GM12878 (cell line): ENCODE results near the gene ASIC1. TPM values are rescaled to one million over a fixed set of nuclear protein-coding genes. Genes with fewer than 3 reads are reported as not detected.

ENCODE experiments used
- ATF2 ChIP-seq: IDR thresholded peaks from 2 replicates; pipeline ENCODE4 v1.6.1; 2012; ENCODE audit warnings: low read length, inconsistent platforms
- BMI1 ChIP-seq: fragments of 450-650 bp; IDR thresholded peaks from 2 replicates; pipeline ENCODE4 v1.6.1; 2016; ENCODE audit warnings: mild to moderate bottlenecking, moderate library complexity, borderline replicate concordance
- CREB1 ChIP-seq: IDR thresholded peaks from 2 replicates; pipeline ENCODE4 v1.6.1; 2012; ENCODE audit warnings: low read depth, mild to moderate bottlenecking, inconsistent platforms
- CTCF ChIP-seq, 3 experiments: IDR thresholded peaks in 2 of 3; conservative IDR thresholded peaks in 1 of 3; 2 replicates each; pipeline ENCODE4 v1.5.1; 2011; ENCODE audit warnings: low read depth in 3 of 3, low read length in 3 of 3, mild to moderate bottlenecking in 3 of 3, control low read depth in 2 of 3, moderate library complexity in 2 of 3, inconsistent platforms in 1 of 3, mixed read lengths in 1 of 3; ENCODE audit not compliant: control insufficient read depth in 2 of 3, insufficient read depth in 1 of 3; ENCODE audit errors: extremely low read depth in 1 of 3
- E4F1 ChIP-seq: fragments of 450-650 bp; IDR thresholded peaks from 2 replicates; pipeline ENCODE4 v1.6.1; 2018; ENCODE audit warnings: borderline replicate concordance, mild to moderate bottlenecking; ENCODE audit not compliant: partially characterized antibody
- FOXM1 ChIP-seq: IDR thresholded peaks from 2 replicates; pipeline ENCODE4 v1.6.1; 2012; ENCODE audit warnings: low read depth, mild to moderate bottlenecking, inconsistent platforms, low read length, moderate library complexity
- HSF1 ChIP-seq: fragments of 150-350 bp; IDR thresholded peaks from 2 replicates; pipeline ENCODE4 v1.6.1; 2014; ENCODE audit warnings: mild to moderate bottlenecking, low read depth, low read length
- IKZF2 ChIP-seq, 2 experiments: fragments of 450-650 bp; IDR thresholded peaks; 2 replicates each; pipeline ENCODE4 v1.6.1; 2017; ENCODE audit warnings: mild to moderate bottlenecking in 2 of 2, moderate library complexity in 2 of 2
- NR2C2 ChIP-seq: IDR thresholded peaks from 2 replicates; pipeline ENCODE4 v1.6.1; 2011; ENCODE audit warnings: borderline replicate concordance, low read depth; ENCODE audit not compliant: control insufficient read depth, insufficient read length
- NRF1 ChIP-seq: conservative IDR thresholded peaks from 2 replicates; pipeline ENCODE4 v1.6.1; 2011; ENCODE audit warnings: mild to moderate bottlenecking, low read depth, low read length, improper control_type of control experiment
- POLR2A ChIP-seq: IDR thresholded peaks from 2 replicates; pipeline ENCODE4 v1.6.1; 2011; ENCODE audit warnings: low read depth, mild to moderate bottlenecking, low read length
- POLR2AphosphoS5 ChIP-seq: IDR thresholded peaks from 2 replicates; pipeline ENCODE4 v1.6.1; 2011; ENCODE audit warnings: mild to moderate bottlenecking, low read length, inconsistent platforms
- RAD21 ChIP-seq: IDR thresholded peaks from 2 replicates; pipeline ENCODE4 v1.6.1; 2011; ENCODE audit warnings: mild to moderate bottlenecking, low read depth, low read length, moderate library complexity; ENCODE audit not compliant: insufficient read depth
- SKIL ChIP-seq: fragments of 450-650 bp; IDR thresholded peaks from 2 replicates; pipeline ENCODE4 v1.6.1; 2017; ENCODE audit warnings: mild to moderate bottlenecking, low read depth, inconsistent platforms; ENCODE audit not compliant: poor library complexity, severe bottlenecking
- SMARCA5 ChIP-seq: fragments of 450-650 bp; IDR thresholded peaks from 2 replicates; pipeline ENCODE4 v1.6.1; 2017; ENCODE audit warnings: mild to moderate bottlenecking
- SPI1 ChIP-seq: IDR thresholded peaks from 2 replicates; pipeline ENCODE4 v1.6.1; 2011; ENCODE audit warnings: low read depth, mild to moderate bottlenecking, low read length, moderate library complexity, borderline replicate concordance; ENCODE audit not compliant: insufficient read depth
- TCF12 ChIP-seq: IDR thresholded peaks from 2 replicates; pipeline ENCODE4 v1.6.1; 2011; ENCODE audit warnings: low read depth, mild to moderate bottlenecking, low read length
- YBX1 ChIP-seq: fragments of 450-650 bp; IDR thresholded peaks from 2 replicates; pipeline ENCODE4 v1.6.1; 2016; ENCODE audit warnings: antibody characterized with exemption
- YY1 ChIP-seq: IDR thresholded peaks from 2 replicates; pipeline ENCODE4 v1.6.1; 2011; ENCODE audit warnings: low read depth, mild to moderate bottlenecking, low read length
- polyA plus RNA-seq, 11 experiments: library from polyadenylated mRNA; depleted of rRNA in 4 of 11; unstranded in 6 of 11; stranded (reverse) in 5 of 11; fragments of >200 nt; fragmentation: Nextera tagmentation in 4 of 11; fragmentation: Illumina TruSeq in 1 of 11; extraction: Ambion mirVana in 4 of 11; extraction: Trizol in 1 of 11; gene quantifications; 1 replicate in 1 of 11; 2 replicates in 10 of 11; pipeline versions ENCODE4 v1.2.1 to v1.2.3, GENCODE V29; 2011 to 2016; ENCODE audit warnings: inconsistent platforms in 2 of 11, missing spikeins in 2 of 11, low read depth in 1 of 11
- total RNA-seq, 4 experiments: library from RNA; depleted of rRNA in 3 of 4; stranded (reverse); fragments of >200 nt in 3 of 4; fragmentation: Illumina TruSeq in 1 of 4; extraction: Trizol in 1 of 4; gene quantifications; 2 replicates each; pipeline versions ENCODE4 v1.2.1 to v1.2.3, GENCODE V29; 2013 to 2021

Gene ASIC1
- total and polyA plus RNA-seq, 10 of the 15 experiments (the other 5 are each of a cell fraction or from before 2014, with no cell fraction given): 0.02 to 0.28 (median 0.21) TPM; not detected in 4

- TF ChIP-seq HSF1 (no peak; the same call in 1 of the 2 replicates), YY1 (peak; percentile 93), IKZF2 (IDR thresholded peaks at IDR 0.05) (peak in 1 of 2 experiments; percentile 37; a peak in 2 of 4 replicates), E4F1 (no peak), CREB1 (peak; percentile 52; the same call in 1 of the 2 replicates), BMI1 (no peak), POLR2A (peak; percentile 78), FOXM1 (no peak), NR2C2 (no peak), ATF2 (no peak), SKIL (peak; percentile 27), RAD21 (no peak), TCF12 (no peak), SMARCA5 (peak; percentile 96), POLR2AphosphoS5 (peak; percentile 58; the same call in 1 of the 2 replicates), SPI1 (no peak), CTCF (IDR thresholded peaks at IDR 0.05 in 2 of 3, conservative IDR thresholded peaks at IDR 0.05 in 1 of 3; ENCODE audit: control insufficient read depth in 2 of 3, extremely low read depth in 1 of 3, insufficient read depth in 1 of 3, low read depth in 3 of 3, low read length in 3 of 3) (peak; percentile 65 to 92 (median 72)), YBX1 (no peak), NRF1 (no peak)
Observed at GRCh38 chr12:50084775-50085614, 27.6 kb downstream of the ASIC1 start, which contains the start of gene SMARCD1 (continued).
